Measurements from ENCODE around the gene SLC5A8. TPM values are rescaled to one million over a fixed set of nuclear protein-coding genes. Genes with fewer than 3 reads are reported as not detected.

Gene SLC5A8, protein sequence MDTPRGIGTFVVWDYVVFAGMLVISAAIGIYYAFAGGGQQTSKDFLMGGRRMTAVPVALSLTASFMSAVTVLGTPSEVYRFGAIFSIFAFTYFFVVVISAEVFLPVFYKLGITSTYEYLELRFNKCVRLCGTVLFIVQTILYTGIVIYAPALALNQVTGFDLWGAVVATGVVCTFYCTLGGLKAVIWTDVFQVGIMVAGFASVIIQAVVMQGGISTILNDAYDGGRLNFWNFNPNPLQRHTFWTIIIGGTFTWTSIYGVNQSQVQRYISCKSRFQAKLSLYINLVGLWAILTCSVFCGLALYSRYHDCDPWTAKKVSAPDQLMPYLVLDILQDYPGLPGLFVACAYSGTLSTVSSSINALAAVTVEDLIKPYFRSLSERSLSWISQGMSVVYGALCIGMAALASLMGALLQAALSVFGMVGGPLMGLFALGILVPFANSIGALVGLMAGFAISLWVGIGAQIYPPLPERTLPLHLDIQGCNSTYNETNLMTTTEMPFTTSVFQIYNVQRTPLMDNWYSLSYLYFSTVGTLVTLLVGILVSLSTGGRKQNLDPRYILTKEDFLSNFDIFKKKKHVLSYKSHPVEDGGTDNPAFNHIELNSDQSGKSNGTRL
- total RNA-seq, result not detected in 2 replicates

DNA sequence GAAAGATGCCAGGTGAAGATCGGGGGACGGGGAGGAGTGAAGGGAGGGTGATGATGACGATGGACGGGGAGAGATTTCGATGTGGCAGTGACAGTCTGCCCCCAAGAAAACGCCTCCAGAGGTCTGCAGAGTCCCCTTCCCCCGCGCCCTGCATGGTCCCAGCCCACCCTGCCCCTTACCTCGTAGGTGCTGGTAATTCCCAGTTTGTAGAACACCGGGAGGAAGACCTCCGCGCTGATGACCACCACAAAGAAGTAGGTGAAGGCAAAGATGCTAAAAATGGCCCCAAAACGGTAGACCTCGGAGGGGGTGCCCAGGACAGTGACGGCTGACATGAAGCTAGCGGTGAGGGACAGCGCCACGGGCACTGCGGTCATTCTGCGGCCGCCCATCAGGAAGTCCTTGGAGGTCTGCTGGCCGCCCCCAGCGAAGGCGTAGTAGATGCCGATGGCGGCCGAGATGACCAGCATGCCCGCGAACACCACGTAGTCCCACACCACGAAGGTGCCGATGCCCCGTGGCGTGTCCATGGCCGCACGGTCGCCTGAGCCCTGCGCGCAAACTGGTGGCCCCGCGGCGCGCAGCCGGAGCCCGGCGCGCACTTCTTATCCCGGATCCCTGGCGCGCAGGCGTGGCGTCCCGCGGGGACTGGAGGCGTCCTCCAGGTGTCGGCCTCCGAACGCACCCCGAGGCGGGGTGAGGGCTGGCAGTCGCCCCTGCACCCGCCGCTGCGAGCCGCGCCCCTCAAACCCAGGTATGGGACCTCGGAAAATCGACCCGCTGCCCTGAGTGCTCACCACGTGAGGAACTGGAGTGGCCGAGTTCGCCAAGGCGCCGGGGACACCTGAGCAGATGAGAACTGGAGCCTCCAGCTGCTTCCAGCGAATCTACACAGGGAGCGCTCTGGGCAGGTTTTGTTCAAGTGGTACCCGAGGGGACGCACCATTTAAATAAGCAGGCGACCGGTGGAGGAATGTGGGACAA lies at the start of gene SLC5A8:
SLC5A8 (minus strand) TSS at position 920 of the 984 bp plus-strand sequence; CDS start at position 530, 390 bp downstream.

Other genes starting within 250 kb of the SLC5A8 start
- gene UTP20, start 69.9 kb upstream of the SLC5A8 start, total RNA-seq, result 11.4 and 11.8 TPM in 2 replicates
- gene ARL1, start 197.5 kb upstream of the SLC5A8 start, total RNA-seq, result 111 and 160 TPM in 2 replicates

All from aortic smooth muscle cell (primary cell).